Breast epithelium (tissue), 3 donors: ENCODE measurements around the gene ITGAE.

Experiments
- POLR2A ChIP-seq: fragments of 450-650 bp; IDR thresholded peaks from one replicate; pipeline ENCODE4 v1.6.1; 2016; ENCODE audit warnings: antibody characterized with exemption, mild to moderate bottlenecking, moderate library complexity
- TF ChIP-seq, protein P1 (sequence below), 3 donors: fragments of 450-650 bp; IDR thresholded peaks; one replicate each; pipeline ENCODE4 v1.5.1; 2016 to 2017; ENCODE audit warnings: antibody characterized with exemption in 3 of 3, mild to moderate bottlenecking in 3 of 3, moderate library complexity in 3 of 3

DNA sequence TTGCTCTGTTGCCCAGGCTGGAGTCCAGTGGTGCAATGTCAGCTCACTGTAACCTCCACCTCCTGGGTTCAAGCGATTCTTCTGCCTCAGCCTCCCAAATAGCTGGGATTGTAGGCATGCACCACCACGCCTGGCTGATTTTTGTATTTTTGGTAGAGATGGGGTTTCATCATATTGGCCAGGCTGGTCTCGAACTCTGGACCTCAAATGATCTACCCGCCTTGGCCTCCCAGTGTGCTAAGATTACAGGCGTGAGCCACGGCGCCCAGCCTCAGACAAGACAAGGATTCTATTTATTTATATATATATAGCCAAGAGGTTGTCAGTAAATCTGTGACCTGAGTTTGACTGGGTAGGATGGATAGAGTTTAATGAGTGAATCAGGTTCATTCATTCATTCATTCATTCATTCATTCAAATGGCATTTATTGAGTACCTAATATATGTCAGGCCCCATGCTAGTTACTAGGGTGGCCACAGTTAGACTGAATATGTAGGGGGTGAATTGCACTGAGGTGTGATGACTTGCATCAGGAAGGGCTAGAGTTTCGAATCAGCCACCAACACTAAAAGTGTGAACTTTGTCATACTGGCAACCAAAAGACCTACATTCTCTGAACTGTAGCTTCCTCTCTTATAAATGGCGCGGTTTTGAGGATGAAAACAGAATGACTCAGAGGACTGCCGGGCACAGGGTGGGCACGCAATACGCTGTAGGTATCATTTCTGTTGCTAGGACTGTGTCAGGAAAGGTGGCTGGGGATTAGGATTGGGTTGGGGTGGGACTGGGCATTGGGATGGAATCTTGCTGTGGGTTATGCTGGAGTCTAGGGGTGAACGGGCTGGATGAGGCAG lies 37.8 kb downstream of the ITGAE start:
- TF ChIP-seq, protein P1, sequence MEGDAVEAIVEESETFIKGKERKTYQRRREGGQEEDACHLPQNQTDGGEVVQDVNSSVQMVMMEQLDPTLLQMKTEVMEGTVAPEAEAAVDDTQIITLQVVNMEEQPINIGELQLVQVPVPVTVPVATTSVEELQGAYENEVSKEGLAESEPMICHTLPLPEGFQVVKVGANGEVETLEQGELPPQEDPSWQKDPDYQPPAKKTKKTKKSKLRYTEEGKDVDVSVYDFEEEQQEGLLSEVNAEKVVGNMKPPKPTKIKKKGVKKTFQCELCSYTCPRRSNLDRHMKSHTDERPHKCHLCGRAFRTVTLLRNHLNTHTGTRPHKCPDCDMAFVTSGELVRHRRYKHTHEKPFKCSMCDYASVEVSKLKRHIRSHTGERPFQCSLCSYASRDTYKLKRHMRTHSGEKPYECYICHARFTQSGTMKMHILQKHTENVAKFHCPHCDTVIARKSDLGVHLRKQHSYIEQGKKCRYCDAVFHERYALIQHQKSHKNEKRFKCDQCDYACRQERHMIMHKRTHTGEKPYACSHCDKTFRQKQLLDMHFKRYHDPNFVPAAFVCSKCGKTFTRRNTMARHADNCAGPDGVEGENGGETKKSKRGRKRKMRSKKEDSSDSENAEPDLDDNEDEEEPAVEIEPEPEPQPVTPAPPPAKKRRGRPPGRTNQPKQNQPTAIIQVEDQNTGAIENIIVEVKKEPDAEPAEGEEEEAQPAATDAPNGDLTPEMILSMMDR (IDR thresholded peaks at IDR 0.05), result no peak
- TF ChIP-seq POLR2A, result no peak
